HG02759 (cell line): ENCODE results near the gene CHRM4.

Experiments used
- ATAC-seq: cut with Tn5 transposase; IDR thresholded peaks from one replicate; pipeline ENCODE4 v1.9.1; 2021; ENCODE audit warnings: mild to moderate bottlenecking, moderate library complexity; ENCODE audit not compliant: unreplicated experiment

CHRM4 gene

GRCh38 chr11:46404476-46405017 lies 13.0 kb upstream of the CHRM4 start:
- no peak for ATAC-seq

GRCh38 chr11:46402957-46403902 lies 11.7 kb upstream of the CHRM4 start:
- ATAC-seq = no peak

- no peak for ATAC-seq
Observed at GRCh38 chr11:46397526-46397925, 6.0 kb upstream of the CHRM4 start.

DNA sequence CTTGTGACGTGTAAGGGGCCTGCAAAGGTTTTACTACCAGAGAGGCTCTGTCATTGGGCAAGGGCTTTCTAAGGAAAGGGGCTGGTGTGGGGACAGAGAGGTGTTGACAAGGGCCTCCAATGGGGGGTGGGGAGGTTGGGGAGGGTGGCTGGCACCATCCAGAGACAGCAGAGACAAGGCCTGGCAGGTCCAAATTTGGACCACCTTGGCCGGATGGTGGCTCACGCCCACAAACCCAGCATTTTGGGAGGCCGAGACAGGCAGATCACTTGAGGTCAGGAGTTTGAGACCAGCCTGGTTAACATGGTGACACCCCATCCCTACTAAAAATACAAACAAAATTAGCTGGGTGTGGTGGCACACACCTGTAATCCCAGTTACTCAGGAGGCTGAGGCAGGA lies 2.2 kb upstream of the CHRM4 start:
- no peak for ATAC-seq

DNA sequence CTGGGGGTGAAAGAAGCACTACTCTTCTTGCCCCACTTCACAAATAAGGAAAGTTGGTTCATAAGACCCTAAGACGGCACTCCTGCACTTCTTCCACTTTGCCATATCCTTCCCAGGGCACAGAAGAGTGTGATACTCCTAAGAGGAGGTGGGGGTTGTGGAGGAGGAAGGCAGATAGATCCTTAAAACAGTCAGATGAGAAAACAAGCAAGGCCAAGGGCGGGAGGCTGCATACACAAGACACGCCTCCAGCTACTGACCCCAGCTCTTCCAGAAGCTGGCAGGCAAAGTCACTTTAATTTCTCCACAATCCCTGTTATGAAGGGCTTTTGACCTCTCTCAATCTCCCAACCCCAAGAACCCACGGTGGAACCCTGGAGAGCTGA lies 1.6 kb upstream of the CHRM4 start:
- no peak for ATAC-seq

DNA sequence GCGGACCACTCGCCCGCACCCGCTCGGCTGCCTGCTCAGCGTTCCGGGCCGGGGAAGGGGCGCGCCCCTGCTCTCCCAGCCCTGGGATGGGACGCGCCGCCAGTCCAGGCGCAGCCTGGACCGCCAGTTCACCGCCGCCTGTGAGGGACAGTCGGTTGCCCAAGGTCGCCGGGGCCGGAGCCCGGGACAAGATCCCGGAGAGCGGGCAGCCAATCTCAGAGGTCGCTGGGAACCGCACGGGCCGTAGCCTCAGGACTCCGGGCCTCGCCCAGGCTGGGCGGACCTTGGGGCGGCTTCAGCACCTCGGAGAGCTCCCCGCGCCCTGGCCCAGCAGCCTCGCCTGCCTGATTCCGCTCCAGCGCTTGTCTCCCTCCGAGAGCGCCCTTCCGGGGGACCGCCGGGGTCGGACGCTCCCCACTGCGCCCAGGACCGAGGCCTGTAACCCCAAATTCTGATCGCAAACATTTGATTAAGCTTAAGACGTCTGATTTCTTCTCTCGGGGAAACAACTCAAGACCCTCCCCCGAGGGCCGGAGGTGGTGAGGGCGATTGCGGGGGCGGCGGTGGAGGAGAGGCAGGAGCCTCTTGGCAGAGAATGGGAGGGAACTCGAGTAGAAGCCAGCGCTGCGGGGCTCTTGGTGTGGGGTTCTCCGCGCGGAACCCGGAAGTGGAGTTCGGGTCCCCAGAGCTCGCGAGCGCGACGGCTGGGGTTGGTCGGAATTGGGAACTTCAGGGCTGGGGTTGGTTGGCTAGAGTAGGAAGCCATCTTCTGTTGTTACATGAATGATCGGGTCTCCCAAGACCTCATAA lies 1.1 kb upstream of the CHRM4 start:
- peak; percentile 73 for ATAC-seq

DNA sequence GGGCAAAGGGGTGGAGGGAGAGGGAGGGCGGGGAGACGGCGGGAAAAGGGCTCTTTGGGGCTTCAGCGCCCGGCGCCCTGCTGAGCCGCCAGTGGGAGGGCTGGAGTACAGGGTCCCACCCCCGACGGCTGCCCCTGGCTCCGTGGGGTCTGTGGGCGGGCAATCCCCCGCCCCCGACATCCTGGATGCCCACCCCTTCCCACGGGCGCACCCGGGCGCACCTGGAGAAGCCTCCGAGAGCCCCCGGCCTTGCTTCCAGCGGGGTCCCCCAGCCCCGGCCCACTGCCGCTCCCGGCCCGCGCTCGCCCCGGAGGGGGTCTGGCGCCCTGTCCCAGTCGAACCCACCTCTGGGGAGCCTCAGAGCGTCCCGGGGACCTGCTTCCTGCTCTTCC lies 394 bp downstream of the CHRM4 start:
- no peak for ATAC-seq

DNA sequence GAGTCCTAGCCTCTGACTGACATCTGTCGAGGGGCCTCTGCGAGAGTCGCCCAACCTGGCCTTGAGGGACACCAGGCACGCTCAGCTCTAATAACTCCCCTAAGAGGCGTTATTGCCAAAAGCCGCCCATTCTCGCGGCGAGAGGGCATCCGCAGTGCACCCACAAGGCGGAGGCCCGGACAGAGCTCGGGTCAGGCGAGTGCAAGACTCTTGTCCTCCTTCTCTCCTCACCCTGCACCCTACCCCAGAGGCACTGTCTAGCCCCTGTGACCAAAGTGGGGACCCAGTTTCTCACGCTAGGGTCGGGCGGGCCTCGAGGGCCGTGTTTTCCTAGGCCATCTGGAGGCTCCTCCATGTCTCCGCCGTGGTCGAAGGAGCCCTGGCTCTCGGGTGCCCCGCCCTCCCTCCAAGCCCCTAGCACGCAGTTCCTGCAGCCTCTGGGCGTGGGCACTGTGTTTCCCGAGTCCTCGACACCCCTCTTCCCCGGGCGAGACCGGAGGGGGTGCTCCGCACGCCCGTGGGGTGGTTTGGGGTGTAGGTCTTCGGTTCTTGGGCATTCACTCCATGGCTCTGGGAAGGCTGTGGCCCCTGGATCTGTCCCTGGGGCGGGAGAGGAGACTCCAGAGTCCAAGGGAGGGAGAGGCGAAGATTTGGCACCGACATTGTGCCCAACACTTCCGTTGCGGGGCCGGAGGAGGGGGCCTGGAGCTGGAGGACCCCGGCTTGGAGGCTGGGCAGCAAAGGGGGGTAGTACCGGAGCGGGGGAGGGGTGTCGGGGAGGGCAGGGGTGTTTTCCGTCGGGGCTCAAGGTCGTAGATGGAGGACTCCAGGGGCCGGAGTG lies 1.0 kb downstream of the CHRM4 start:
- no peak for ATAC-seq

- ATAC-seq = peak; percentile 53
Observed at GRCh38 chr11:46389450-46390330, 1.9 kb downstream of the CHRM4 start.

- no peak for ATAC-seq
Observed at GRCh38 chr11:46388619-46389449, 2.7 kb downstream of the CHRM4 start.

DNA sequence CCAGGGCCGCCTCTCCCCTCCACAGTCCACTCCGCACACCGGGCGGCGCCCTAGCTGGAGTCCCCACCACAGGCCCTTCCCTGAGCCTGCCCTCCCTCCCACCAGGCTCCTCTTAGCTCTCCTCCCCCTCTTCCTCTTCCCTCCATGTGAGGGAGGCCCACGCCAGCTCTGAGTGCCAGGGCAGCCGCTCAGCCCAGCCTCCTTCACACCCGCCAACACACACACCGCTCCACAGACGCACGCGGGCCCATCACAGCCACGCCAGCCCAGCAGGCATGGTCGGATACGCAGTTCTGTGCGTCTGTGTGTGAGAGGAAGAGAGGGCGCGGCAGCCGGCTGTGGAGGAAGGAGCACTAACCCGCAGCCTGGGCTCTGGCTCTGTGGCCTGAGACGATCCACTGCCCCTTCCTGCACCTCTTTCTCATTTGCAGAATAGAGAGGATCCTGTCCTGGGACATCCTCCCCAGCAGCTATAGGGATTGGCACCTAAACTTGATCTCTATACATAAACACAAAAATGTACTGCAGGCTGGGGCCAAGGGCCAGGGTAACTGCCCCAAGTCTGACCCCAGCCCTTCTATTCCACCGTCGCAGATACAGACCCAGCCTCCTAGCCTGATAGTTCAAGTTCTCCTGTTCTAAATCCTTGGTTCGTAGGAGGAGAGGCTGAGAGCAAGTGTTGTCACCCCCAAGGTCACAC lies 3.5 kb downstream of the CHRM4 start:
- ATAC-seq = no peak

DNA sequence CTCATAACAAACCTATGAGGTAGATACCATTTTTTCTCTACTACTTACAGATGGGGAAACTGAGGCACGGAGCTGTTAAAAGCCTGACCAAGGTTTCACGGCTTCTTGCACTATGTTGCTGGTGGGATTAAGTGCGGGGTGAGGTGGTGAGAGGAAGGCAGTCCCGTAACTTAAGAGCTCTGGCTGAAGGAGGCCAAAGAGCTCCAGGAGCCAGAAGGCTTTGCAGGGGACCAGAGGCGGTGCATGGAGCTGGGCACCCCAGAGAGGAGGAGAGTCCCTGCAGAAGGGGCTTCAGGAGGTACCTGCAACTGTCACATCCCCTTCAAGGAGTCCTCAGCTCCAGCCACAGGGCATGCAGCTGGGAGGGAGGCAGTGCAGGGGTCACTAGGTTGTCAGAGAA lies 4.1 kb downstream of the CHRM4 start:
- ATAC-seq = no peak

DNA sequence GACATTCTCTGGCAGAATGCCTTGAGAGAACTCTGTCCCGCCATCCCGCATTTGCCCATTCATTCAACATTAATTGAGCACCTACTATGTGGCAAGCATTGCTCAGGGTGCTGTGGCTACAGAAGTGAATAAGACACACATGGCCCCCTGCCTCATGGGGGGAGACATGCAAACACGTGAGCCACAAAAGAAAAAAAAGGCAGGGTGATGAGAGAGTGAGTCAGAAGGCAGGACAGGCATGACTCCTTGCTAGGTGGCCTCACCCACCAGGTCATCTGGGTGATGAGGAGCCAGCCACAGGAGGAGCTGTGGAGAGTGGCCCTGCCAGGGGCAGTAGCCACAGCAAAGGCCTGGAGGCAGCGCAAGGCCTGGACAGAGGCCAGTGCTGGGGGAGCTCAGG lies 4.9 kb downstream of the CHRM4 start:
- ATAC-seq = no peak

GRCh38 chr11:46386005-46386578 lies 5.5 kb downstream of the CHRM4 start:
- ATAC-seq = no peak

DNA sequence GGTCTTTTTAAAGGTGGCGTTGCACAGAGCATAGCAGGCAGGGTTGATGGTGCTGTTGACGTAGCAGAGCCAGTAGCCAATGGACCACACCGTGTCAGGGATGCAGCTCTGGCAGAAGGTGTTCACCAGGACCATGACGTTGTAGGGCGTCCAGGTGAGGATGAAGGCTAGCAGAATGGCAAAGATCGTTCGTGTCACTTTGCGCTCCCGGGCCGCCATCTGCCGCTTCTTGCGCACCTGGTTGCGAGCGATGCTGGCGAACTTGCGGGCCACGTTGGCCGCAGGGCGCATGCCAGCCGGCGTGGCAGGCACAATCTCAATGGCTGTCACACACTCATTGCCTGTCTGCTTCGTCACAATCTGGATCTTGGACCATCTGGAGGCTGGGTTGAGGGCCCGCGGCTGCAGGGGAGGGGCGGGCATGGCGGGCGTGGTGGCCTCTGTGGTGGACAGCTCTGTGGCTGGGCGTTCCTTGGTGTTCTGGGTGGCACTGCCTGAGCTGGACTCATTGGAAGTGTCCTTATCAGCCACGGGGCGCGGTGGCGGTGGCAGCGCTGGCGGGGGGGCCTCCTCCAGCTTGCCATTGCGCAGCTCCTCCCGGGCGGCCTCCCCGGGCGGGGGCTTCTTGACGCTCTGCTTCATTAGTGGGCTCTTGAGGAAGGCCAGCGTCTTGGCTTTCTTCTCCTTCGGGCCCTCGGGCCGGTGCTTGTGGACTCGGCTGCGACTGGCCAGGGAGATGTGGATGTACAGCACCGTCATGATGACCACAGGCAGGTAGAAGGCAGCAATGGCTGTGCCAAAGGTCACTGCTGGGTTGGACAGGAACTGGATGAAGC lies 6.2 kb downstream of the CHRM4 start:
- no peak for ATAC-seq

DNA sequence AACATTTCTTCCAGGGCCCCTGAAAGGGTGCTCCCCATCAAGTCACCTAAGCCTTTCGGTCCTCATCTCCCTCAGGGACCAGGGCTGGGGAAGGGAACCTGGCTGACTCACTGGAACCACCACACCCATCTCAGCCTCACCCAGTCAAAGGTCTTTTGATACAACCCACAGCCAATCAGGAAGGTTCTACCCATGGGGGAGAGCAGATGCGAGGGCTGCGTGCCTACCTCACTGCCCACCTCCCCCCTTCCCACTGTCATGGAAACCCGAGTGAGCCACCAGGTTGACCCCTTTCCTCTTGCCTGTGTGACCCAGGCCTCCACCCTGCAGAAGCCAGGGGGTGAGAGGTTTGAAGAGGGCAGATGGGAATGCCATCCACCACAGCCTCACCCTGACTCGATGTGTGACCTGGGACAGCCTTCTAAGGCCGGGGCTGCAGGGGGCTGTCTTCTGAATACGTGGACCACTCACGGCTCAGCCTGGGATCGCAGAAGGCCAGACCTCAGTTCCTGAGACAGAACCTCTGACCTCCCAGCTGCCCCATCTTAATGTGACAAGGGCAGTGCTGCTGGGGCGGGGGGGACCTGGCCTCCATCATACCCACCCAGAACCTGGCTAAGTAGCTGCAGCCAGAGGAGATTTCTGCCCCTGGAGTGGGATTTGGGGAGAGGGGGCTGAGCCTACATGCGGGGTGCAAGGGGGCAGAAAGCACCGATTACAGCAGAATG lies 7.4 kb downstream of the CHRM4 start:
- no peak for ATAC-seq

DNA sequence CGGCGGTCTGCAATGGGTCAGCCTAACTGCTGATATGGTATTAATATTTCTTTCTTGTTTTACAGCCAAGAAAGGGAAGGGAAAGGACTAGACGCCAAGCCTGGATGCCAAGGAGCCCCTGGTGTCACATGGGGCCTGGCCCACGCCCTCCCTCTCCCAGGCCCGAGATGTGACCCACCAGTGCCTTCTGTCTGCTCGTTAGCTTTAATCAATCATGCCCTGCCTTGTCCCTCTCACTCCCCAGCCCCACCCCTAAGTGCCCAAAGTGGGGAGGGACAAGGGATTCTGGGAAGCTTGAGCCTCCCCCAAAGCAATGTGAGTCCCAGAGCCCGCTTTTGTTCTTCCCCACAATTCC lies 8.2 kb downstream of the CHRM4 start:
- no peak for ATAC-seq
